Prostate gland (tissue), 2 donors: ENCODE measurements around the gene MBNL1. TPM values are rescaled to one million over a fixed set of nuclear protein-coding genes. Genes with fewer than 3 reads are reported as not detected.
A peak's percentile ranks its signal among the peaks of the same experiment; 100 is the strongest.

Experiments used
- DNase-seq: peaks from one replicate; pipeline ENCODE4 v3.0.0-alpha.2; 2019; ENCODE audit warnings: low spot score
- H3K27ac ChIP-seq, 2 donors: fragments of 200-600 bp; sonication (generic); 2 replicates each; pipeline ENCODE4 v1.5.1; 2017 to 2019
- H3K27me3 ChIP-seq: fragments of 200-600 bp; sonication (generic); replicated peaks from 2 replicates; pipeline ENCODE4 v1.5.1; 2019; ENCODE audit not compliant: insufficient read depth
- H3K36me3 ChIP-seq, 2 donors: fragments of 200-600 bp; sonication (generic); 1 replicate in 1 of 2; 2 replicates in 1 of 2; pipeline versions ENCODE4 v1.5.1 to v1.8.1; 2017 to 2019
- H3K4me1 ChIP-seq: fragments of 200-600 bp; sonication (generic); replicated peaks from 2 replicates; pipeline ENCODE4 v1.5.1; 2019
- H3K4me3 ChIP-seq, 2 donors: fragments of 200-600 bp; sonication (generic); 2 replicates each; pipeline ENCODE4 v1.5.1; 2017 to 2019
- H3K9me3 ChIP-seq: fragments of 200-600 bp; sonication (generic); 2 replicates; pipeline ENCODE4 v1.5.1; 2017
- POLR2A ChIP-seq: fragments of 450-650 bp; IDR thresholded peaks from one replicate; pipeline ENCODE4 v1.6.1; 2016; ENCODE audit warnings: antibody characterized with exemption, mild to moderate bottlenecking
- POLR2AphosphoS5 ChIP-seq: sonication (generic); formaldehyde crosslinking; IDR thresholded peaks from one replicate; pipeline ENCODE4 v1.6.1; 2017; ENCODE audit warnings: antibody characterized with exemption
- WGBS: methylation state at CpG from one replicate; pipeline ENCODE4 v1.1.5; 2018; 5-methylcytosine and 5-hydroxymethylcytosine counted together
- intact Hi-C: fragments of 100-400 bp; cut with DNase I; formaldehyde crosslinking; loops from one replicate; pipeline ENCODE4 v1.14.2; 2022
- total RNA-seq, 2 donors: library from RNA; depleted of rRNA; stranded (reverse); fragments of >200 nt; gene quantifications; one replicate each; pipeline ENCODE4 v1.1.0, GENCODE V29; 2016
- TF ChIP-seq, protein P1 (sequence below), 4 experiments: fragments of 200-600 bp in 2 of 4; fragments of 450-650 bp in 2 of 4; sonication (generic) in 2 of 4; IDR thresholded peaks; 1 replicate in 3 of 4; 2 replicates in 1 of 4; pipeline ENCODE4 v1.5.1; 2016 to 2019; ENCODE audit warnings: antibody characterized with exemption in 4 of 4, mild to moderate bottlenecking in 2 of 4, moderate library complexity in 2 of 4

The MBNL1 gene
- total RNA-seq, 2 donors from 2014 or later = 131 to 226 TPM

DNA sequence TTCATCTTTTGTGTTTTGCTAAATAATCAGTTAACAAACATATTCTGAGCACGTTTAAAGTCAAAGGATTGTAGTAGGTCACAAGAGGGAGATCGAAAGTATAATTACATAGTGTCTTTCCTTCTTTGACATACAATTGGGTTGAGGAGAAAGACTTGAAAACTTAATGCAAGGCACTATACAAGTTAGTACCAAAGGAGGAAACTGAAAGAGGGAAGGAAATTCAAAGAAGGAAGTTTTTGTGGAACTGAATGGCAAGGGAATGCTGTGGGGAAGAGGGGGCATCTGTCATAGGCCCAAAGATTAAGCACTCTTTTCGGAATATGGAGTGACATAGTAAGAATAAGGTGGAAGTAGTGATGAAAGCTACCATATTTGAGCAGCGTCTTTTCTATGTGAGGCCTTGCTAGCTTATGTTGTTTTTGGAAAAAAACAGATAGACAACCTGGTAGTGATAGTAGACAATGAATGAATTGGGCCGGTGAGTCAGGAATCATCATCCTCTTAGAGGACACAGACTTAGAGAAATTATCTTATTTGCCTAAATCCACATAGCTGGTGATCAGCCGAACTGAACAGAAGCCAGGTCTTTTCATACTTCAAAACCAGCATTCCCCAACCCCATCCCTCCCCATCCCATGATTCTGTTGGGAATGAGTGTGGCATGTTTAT lies 10.2 kb downstream of the MBNL1 start:
- H3K9me3 ChIP-seq = no peaks in the 10 kb centered on the region
- no peaks in the 10 kb centered on the region for H3K36me3 ChIP-seq
- no peaks in the 10 kb centered on the region for H3K4me1 ChIP-seq
- no peak for DNase-seq
- WGBS = 79% methylated on average over 6 of the region's 6 CpGs
- TF ChIP-seq POLR2AphosphoS5 = no peak
- TF ChIP-seq POLR2A = no peak
- TF ChIP-seq, protein P1, sequence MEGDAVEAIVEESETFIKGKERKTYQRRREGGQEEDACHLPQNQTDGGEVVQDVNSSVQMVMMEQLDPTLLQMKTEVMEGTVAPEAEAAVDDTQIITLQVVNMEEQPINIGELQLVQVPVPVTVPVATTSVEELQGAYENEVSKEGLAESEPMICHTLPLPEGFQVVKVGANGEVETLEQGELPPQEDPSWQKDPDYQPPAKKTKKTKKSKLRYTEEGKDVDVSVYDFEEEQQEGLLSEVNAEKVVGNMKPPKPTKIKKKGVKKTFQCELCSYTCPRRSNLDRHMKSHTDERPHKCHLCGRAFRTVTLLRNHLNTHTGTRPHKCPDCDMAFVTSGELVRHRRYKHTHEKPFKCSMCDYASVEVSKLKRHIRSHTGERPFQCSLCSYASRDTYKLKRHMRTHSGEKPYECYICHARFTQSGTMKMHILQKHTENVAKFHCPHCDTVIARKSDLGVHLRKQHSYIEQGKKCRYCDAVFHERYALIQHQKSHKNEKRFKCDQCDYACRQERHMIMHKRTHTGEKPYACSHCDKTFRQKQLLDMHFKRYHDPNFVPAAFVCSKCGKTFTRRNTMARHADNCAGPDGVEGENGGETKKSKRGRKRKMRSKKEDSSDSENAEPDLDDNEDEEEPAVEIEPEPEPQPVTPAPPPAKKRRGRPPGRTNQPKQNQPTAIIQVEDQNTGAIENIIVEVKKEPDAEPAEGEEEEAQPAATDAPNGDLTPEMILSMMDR (IDR thresholded peaks at IDR 0.05) = no peak
- H3K27ac ChIP-seq = no peak overlapping the region
- H3K27me3 ChIP-seq = no peaks in the 10 kb centered on the region
- intact Hi-C loops = no loop called here
- H3K4me3 ChIP-seq = no peak overlapping the region

DNA sequence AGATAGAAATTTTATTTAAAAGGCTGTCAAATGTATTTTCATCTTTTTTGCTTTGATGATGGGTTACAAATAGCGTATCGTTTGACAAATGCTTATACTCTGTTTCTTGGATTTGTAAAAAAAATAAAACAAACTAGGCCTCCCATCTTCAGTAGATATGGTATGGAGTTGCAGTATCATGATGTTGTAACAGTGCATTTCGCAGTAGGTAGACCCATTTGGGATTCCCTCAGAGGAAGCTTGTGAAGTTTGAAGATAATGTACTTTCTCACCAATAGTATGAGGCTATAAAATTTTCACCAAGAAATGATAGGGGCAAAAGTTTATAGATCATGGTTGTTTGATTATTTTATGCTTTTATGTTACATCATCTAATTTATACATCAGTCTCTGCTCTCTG lies 10.8 kb downstream of the MBNL1 start:
- intact Hi-C loops = no loop called here
- no peaks in the 10 kb centered on the region for H3K4me1 ChIP-seq
- DNase-seq = no peak
- no peak overlapping the region for H3K4me3 ChIP-seq
- TF ChIP-seq POLR2AphosphoS5 (no peak), POLR2A (no peak)
- TF ChIP-seq, protein P1 (IDR thresholded peaks at IDR 0.05) = no peak
- no peaks in the 10 kb centered on the region for H3K9me3 ChIP-seq
- H3K27ac ChIP-seq = no peak overlapping the region
- WGBS = 92% methylated on average over 3 of the region's 3 CpGs
- H3K36me3 ChIP-seq = no peaks in the 10 kb centered on the region
- no peaks in the 10 kb centered on the region for H3K27me3 ChIP-seq

DNA sequence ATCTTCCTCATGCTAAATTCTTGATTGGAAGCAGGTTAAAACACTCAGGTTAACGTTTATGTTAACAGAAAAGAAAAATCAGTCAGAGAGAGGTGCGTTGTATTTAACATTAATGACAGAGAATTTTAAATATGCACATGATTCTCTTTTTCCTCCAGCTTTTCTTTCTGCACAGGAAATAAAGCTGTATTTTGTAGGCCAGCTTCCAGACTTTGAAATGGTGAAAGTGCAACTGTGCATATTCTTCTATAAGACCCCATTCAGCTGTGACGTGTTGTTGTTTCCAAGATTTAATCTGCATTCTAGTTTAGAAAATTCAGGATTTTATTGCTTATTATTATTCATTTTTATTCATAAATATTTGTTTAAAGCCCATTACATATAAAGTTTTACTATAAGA lies 11.8 kb downstream of the MBNL1 start:
- no peaks in the 10 kb centered on the region for H3K36me3 ChIP-seq
- TF ChIP-seq POLR2AphosphoS5 = no peak
- no peak for TF ChIP-seq POLR2A
- TF ChIP-seq, protein P1 (IDR thresholded peaks at IDR 0.05) = no peak
- H3K4me1 ChIP-seq = no peaks in the 10 kb centered on the region
- H3K9me3 ChIP-seq = no peaks in the 10 kb centered on the region
- DNase-seq = no peak
- H3K4me3 ChIP-seq = no peak overlapping the region
- no peak overlapping the region for H3K27ac ChIP-seq
- intact Hi-C loops = no loop called here
- 53% methylated on average over 3 of the region's 3 CpGs for WGBS
- H3K27me3 ChIP-seq = no peaks in the 10 kb centered on the region

DNA sequence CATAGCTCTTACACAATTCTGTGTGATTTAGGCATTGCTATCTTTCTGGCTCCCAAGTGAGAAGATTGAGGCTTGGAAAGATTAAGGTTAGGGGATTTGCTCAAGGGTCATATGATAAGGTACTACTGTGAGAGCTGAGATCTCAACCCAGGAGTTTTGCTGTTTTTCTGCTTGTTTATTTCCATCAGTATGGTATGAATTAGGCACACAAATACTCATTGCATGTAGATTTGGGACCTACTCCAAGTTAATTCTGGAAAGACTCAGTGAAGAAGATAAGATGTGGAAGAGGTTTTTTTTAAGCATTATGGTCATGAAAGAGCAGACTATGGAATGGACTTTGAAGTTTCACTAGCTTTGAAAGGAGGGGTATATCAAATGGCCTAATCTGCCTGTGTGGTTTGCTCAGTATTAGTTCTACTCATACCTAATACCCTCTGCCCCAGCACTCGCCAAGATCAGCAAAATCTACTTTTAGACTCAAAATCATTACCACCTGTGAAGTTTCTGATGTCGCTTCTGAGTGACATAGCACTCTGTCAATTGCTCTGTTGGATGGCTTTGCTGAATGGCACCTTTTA lies 12.5 kb downstream of the MBNL1 start:
- Histone ChIP-seq H3K36me3 (no peaks in the 10 kb centered on the region), H3K9me3 (no peaks in the 10 kb centered on the region), H3K4me3 (no peak overlapping the region), H3K27me3 (no peaks in the 10 kb centered on the region), H3K4me1 (no peaks in the 10 kb centered on the region), H3K27ac (no peak overlapping the region)
- TF ChIP-seq, protein P1 (IDR thresholded peaks at IDR 0.05) = no peak
- TF ChIP-seq POLR2A (no peak), POLR2AphosphoS5 (no peak)
- intact Hi-C loops = no loop called here
- no peak for DNase-seq
- 93% methylated on average over 2 of the region's 2 CpGs for WGBS

DNA sequence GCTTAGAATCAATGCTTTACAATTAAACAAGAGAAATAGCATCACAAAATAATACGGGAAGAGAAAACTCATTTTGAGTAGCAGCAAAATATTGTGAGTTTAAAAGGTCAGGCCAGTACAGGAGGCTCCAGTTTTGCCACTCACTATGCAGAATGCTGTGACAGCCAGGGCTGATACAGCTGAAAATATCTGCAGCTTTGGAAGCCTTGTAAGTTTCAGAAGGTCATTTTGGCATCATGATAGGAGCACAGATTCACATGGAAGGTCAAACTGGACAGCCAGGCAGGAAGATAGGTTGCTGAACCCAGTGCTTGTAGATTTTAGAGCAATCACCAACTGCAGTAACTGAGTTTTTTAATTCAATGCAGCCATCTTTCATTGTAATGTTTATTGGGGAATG lies 14.1 kb downstream of the MBNL1 start:
- Histone ChIP-seq H3K27me3 (no peaks in the 10 kb centered on the region), H3K27ac (peak overlapping the region in 1 of 2 donors; percentile 27), H3K9me3 (no peaks in the 10 kb centered on the region), H3K4me3 (no peak overlapping the region), H3K4me1 (no peaks in the 10 kb centered on the region), H3K36me3 (no peaks in the 10 kb centered on the region)
- no peak for DNase-seq
- no peak for TF ChIP-seq POLR2A
- TF ChIP-seq, protein P1 (IDR thresholded peaks at IDR 0.05) = no peak
- TF ChIP-seq POLR2AphosphoS5 = no peak
- WGBS = 51% methylated on average over 1 of the region's 1 CpG
- intact Hi-C loops = no loop called here
